T-cell (primary cell): Measurements from ENCODE around the gene ACSL6. TPM values are rescaled to one million over a fixed set of nuclear protein-coding genes. Genes with fewer than 3 reads are reported as not detected.

ENCODE experiments used
- ATAC-seq, 4 experiments: fragments of 200-7000 bp in 3 of 4; fragments of 150-1000 bp in 1 of 4; cut with Tn5 transposase; replicated peaks in 1 of 4; 1 replicate in 3 of 4; 2 replicates in 1 of 4; pipeline ENCODE4 v1.10.0; 2021; ENCODE audit warnings: moderate library complexity in 3 of 4, mild to moderate bottlenecking in 2 of 4, moderate number of reproducible peaks in 1 of 4
- CTCF ChIA-PET, 2 donors: fragments of 300-600 bp; sonication (Branson Sonifier 250); formaldehyde crosslinking; loops; one replicate each; lab custom pipeline; 2022; ENCODE audit warnings: antibody characterized with exemption in 2 of 2; lab: Charles Lee
- POLR2A ChIA-PET, 2 donors: fragments of 300-600 bp; sonication (Branson Sonifier 250); formaldehyde crosslinking; loops; one replicate each; lab custom pipeline; 2022; ENCODE audit warnings: antibody characterized with exemption in 2 of 2; lab: Charles Lee
- DNase-seq, 35 experiments: peaks; one replicate each; pipeline versions ENCODE4 v3.0.0 to v3.0.0-alpha.2; 2013 to 2023
- H3K27ac ChIP-seq: one replicate; pipeline ENCODE4 v1.5.1; 2013; ENCODE audit warnings: low read length
- H3K27me3 ChIP-seq, 2 experiments: replicated peaks in 1 of 2; 1 replicate in 1 of 2; 2 replicates in 1 of 2; pipeline versions ENCODE4 v1.6.1 to v1.7.0; 2013; ENCODE audit warnings: low read length in 1 of 2, mixed read lengths in 1 of 2; ENCODE audit not compliant: control insufficient read depth in 2 of 2, insufficient read depth in 2 of 2; ENCODE audit errors: extremely low read depth in 1 of 2
- H3K36me3 ChIP-seq, 2 donors: 1 replicate in 1 of 2; 2 replicates in 1 of 2; pipeline versions ENCODE4 v1.6.1 to v1.7.0; 2013; ENCODE audit warnings: low read length in 1 of 2; ENCODE audit not compliant: control insufficient read depth in 2 of 2, insufficient read depth in 1 of 2; ENCODE audit errors: extremely low read depth in 1 of 2
- H3K4me1 ChIP-seq, 2 experiments: 1 replicate in 1 of 2; 2 replicates in 1 of 2; pipeline versions ENCODE4 v1.6.1 to v1.7.0; 2013; ENCODE audit warnings: low read length in 2 of 2, mixed read lengths in 1 of 2; ENCODE audit not compliant: insufficient read depth in 2 of 2, control insufficient read depth in 1 of 2; ENCODE audit errors: extremely low read depth in 1 of 2
- H3K4me3 ChIP-seq, 2 donors: 1 replicate in 1 of 2; 2 replicates in 1 of 2; pipeline versions ENCODE4 v1.5.1 to v1.7.0; 2013; ENCODE audit warnings: mild to moderate bottlenecking in 2 of 2, low read length in 1 of 2, moderate library complexity in 1 of 2; ENCODE audit not compliant: control insufficient read depth in 1 of 2; ENCODE audit errors: extremely low read depth in 1 of 2
- H3K9me3 ChIP-seq: 2 replicates; pipeline ENCODE4 v1.7.0; 2013
- H3K27ac Mint-ChIP-seq, 2 donors: one replicate each; pipeline ENCODE4 v1.8.0; 2020 to 2021; ENCODE audit warnings: mild to moderate bottlenecking in 2 of 2, mixed read lengths in 2 of 2
- H3K27me3 Mint-ChIP-seq, 2 donors: one replicate each; pipeline ENCODE4 v1.8.0; 2021 to 2022; ENCODE audit warnings: mixed read lengths in 2 of 2
- H3K36me3 Mint-ChIP-seq: one replicate; pipeline ENCODE4 v1.8.0; 2021; ENCODE audit warnings: mixed read lengths
- H3K4me1 Mint-ChIP-seq, 3 donors: one replicate each; pipeline ENCODE4 v1.8.0; 2020 to 2022; ENCODE audit warnings: mixed read lengths in 3 of 3, mild to moderate bottlenecking in 1 of 3
- H3K4me3 Mint-ChIP-seq, 3 donors: one replicate each; pipeline ENCODE4 v1.8.0; 2020 to 2022; ENCODE audit warnings: mild to moderate bottlenecking in 3 of 3, mixed read lengths in 3 of 3, moderate library complexity in 3 of 3
- H3K9me3 Mint-ChIP-seq, 3 donors: one replicate each; pipeline ENCODE4 v1.8.0; 2020 to 2022; ENCODE audit warnings: mixed read lengths in 3 of 3
- WGBS: methylation state at CpG from one replicate; pipeline ENCODE4 v1.1.5; 2013; ENCODE audit warnings: missing lambda C conversion rate; ENCODE audit not compliant: insufficient coverage; 5-methylcytosine and 5-hydroxymethylcytosine counted together
- total RNA-seq, 35 experiments: library from RNA in 6 of 35; stranded (reverse) in 6 of 35; fragments of 120-200 nt in 1 of 35; gene quantifications; one replicate each; pipeline versions ENCODE4 v1.2.1 to v1.2.4 and lab custom pipeline; 2013 to 2026

Gene ACSL6
- total RNA-seq, 5 donors from 2014 or later (not counting 1 experiment from before 2014, with no cell fraction given) = 23.7 to 42.9 (median 27.8) TPM

DNA sequence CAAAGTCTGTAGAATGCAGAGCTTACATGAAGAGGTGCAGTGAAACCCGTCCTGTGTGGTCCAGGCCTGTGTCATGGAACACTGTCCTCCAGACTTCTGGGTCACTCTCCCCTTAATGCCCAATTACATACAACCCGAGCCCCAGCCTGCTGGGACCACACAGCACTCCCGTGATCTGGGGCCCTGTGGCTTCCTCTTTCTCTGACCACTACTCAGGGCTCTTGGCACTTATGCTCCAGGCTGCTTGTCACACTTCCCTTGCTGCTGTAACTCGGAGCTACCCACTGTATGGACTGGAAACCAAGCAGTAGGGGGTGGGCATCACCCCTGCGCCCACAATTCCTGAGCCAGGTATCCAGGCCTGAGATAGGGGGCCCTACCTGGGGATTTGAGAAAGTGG is 38.7 kb upstream of the ACSL6 start:
- no peaks in the 10 kb centered on the region for H3K9me3 ChIP-seq
- H3K4me3 ChIP-seq = no peak overlapping the region
- peak in 2 of 35 experiments; percentile 3 to 7 for DNase-seq
- Mint-ChIP-seq H3K27ac (no peak overlapping the region), H3K27me3 (peaks cover 0 to 3% of the 10 kb centered on the region in 2 donors), H3K36me3 (no peaks in the 10 kb centered on the region), H3K9me3 (no peaks in the 10 kb centered on the region), H3K4me3 (no peak overlapping the region), H3K4me1 (peaks cover 9 to 12% (median 11%) of the 10 kb centered on the region in 3 donors)
- ChIA-PET CTCF (interaction anchor here in 1 of 2 donors (0.7 kb wide), 1 partner anchor 11 kb away, joined by 3 read pairs; the partner anchor contains the start of gene IL3), POLR2A (no interaction called here)
- no peak overlapping the region for H3K27ac ChIP-seq
- H3K27me3 ChIP-seq = peaks cover 0 to 17% of the 10 kb centered on the region in 2 experiments
- no peaks in the 10 kb centered on the region for H3K36me3 ChIP-seq
- 50% methylated on average over 5 of the region's 5 CpGs for WGBS
- ATAC-seq = no peak
- peaks cover 0 to 10% of the 10 kb centered on the region in 2 experiments for H3K4me1 ChIP-seq

DNA sequence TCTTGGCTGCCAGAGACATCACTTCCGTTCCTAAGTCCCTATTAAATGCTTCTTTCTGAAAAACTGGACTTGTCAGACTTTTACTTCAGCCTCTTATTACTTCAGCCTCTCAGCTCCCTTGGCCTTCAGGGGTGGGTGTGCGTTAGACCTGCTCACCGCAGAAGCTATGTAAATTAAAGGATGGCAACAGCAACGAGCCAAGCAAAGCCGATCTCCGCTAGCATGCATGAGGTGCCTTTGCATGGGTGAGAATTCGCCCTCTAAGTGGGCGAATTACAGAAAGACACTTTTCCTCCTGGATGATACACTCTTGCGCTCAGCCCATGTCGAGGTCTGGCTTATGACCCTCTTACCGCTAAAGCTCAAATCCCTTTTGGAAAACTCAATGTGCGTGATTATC is 38.1 kb upstream of the ACSL6 start:
- DNase-seq (no peak), ATAC-seq (no peak)
- no peaks in the 10 kb centered on the region for H3K36me3 Mint-ChIP-seq
- CTCF ChIA-PET = interaction anchor here in 1 of 2 donors (0.7 kb wide), 1 partner anchor 11 kb away, joined by 3 read pairs; the partner anchor contains the start of gene IL3
- H3K9me3 ChIP-seq = no peaks in the 10 kb centered on the region
- 98% methylated on average over 8 of the region's 12 CpGs for WGBS
- H3K4me3 ChIP-seq = no peak overlapping the region
- POLR2A ChIA-PET = no interaction called here
- peaks cover 0 to 5% of the 10 kb centered on the region in 2 experiments for H3K4me1 ChIP-seq
- peaks cover 0 to 17% of the 10 kb centered on the region in 2 experiments for H3K27me3 ChIP-seq
- no peak overlapping the region for H3K27ac Mint-ChIP-seq
- peaks cover 0 to 3% of the 10 kb centered on the region in 2 donors for H3K27me3 Mint-ChIP-seq
- H3K27ac ChIP-seq = no peak overlapping the region
- H3K36me3 ChIP-seq = no peaks in the 10 kb centered on the region
- H3K4me1 Mint-ChIP-seq = peaks cover 3 to 10% (median 7%) of the 10 kb centered on the region in 3 donors
- H3K4me3 Mint-ChIP-seq = no peak overlapping the region
- H3K9me3 Mint-ChIP-seq = no peaks in the 10 kb centered on the region

GRCh38 chr5:132049093-132049492 is 37.6 kb upstream of the ACSL6 start:
- ChIA-PET CTCF (no interaction called here), POLR2A (no interaction called here)
- Histone ChIP-seq H3K27ac (no peak overlapping the region), H3K36me3 (no peaks in the 10 kb centered on the region), H3K27me3 (peaks cover 0 to 19% of the 10 kb centered on the region in 2 experiments), H3K4me3 (no peak overlapping the region), H3K9me3 (no peaks in the 10 kb centered on the region), H3K4me1 (peaks cover 0 to under 1% of the 10 kb centered on the region in 2 experiments)
- Mint-ChIP-seq H3K36me3 (no peaks in the 10 kb centered on the region), H3K4me1 (peaks cover 0 to 6% (median 2%) of the 10 kb centered on the region in 3 donors), H3K9me3 (no peaks in the 10 kb centered on the region), H3K27me3 (peaks cover 1 to 6% of the 10 kb centered on the region in 2 donors), H3K4me3 (no peak overlapping the region), H3K27ac (no peak overlapping the region)
- ATAC-seq (no peak), DNase-seq (peak in 1 of 35 experiments; percentile 5)
- 55% methylated on average over 2 of the region's 4 CpGs for WGBS

- H3K36me3 Mint-ChIP-seq = no peaks in the 10 kb centered on the region
- H3K9me3 Mint-ChIP-seq = peaks cover 0 to 2% (median 0%) of the 10 kb centered on the region in 3 donors
- ATAC-seq (no peak), DNase-seq (peak in 2 of 35 experiments; percentile 3 to 10)
- H3K27me3 Mint-ChIP-seq = peaks cover 7 to 12% of the 10 kb centered on the region in 2 donors
- ChIA-PET CTCF (interaction anchor here in 1 of 2 donors (0.5 kb wide), 1 partner anchor 764 kb away, joined by 5 read pairs; no protein-coding TSS in a partner anchor), POLR2A (no interaction called here)
- WGBS = 88% methylated on average over 6 of the region's 7 CpGs
- no peak overlapping the region for H3K4me3 Mint-ChIP-seq
- Histone ChIP-seq H3K9me3 (no peaks in the 10 kb centered on the region), H3K27me3 (peaks cover 0 to 30% of the 10 kb centered on the region in 2 experiments), H3K36me3 (no peaks in the 10 kb centered on the region), H3K27ac (no peak overlapping the region), H3K4me3 (no peak overlapping the region), H3K4me1 (no peaks in the 10 kb centered on the region)
- no peak overlapping the region for H3K27ac Mint-ChIP-seq
- H3K4me1 Mint-ChIP-seq = no peaks in the 10 kb centered on the region
Observed at GRCh38 chr5:132046880-132047299, 35.4 kb upstream of the ACSL6 start.

DNA sequence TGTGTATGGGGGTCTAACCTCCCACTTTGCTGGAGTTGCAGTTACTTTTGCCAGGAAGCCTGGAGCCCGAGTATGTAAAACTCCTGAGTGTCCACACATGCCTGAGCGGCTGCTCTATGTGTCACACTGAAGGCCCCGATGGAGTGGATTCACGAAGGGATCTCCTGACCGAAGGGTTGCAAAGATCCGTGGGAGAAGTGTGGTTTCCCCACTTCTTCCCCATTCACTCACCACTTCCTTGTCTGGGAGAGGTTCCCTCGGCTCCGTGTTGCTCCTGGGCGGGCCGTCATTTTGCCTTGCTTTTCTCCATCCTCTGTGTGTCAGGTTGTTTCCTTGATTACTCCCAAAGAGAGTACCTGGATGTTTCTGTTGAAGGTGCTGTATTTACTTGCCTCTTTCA is 32.7 kb upstream of the ACSL6 start:
- DNase-seq = peak in 1 of 35 experiments; percentile 4

GRCh38 chr5:132037353-132037752 is 25.9 kb upstream of the ACSL6 start:
- no peak overlapping the region for H3K27ac ChIP-seq
- H3K27me3 ChIP-seq = no peaks in the 10 kb centered on the region
- CTCF ChIA-PET = no interaction called here
- no peaks in the 10 kb centered on the region for H3K4me1 ChIP-seq
- H3K4me3 ChIP-seq = no peak overlapping the region
- H3K4me1 Mint-ChIP-seq = no peaks in the 10 kb centered on the region
- peaks cover 14 to 25% of the 10 kb centered on the region in 2 donors for H3K27me3 Mint-ChIP-seq
- ATAC-seq = no peak
- peaks cover 4 to 11% (median 8%) of the 10 kb centered on the region in 3 donors for H3K9me3 Mint-ChIP-seq
- POLR2A ChIA-PET = interaction anchor here in 1 of 2 donors (1.1 kb wide), 1 partner anchor 441 kb away, joined by 3 read pairs; no protein-coding TSS in a partner anchor
- no peak for DNase-seq
- no peak overlapping the region for H3K27ac Mint-ChIP-seq
- H3K4me3 Mint-ChIP-seq = no peak overlapping the region
- H3K9me3 ChIP-seq = no peaks in the 10 kb centered on the region
- WGBS = no CpG with 5 or more reads among the region's 2 CpGs
- H3K36me3 ChIP-seq = no peaks in the 10 kb centered on the region
- H3K36me3 Mint-ChIP-seq = no peaks in the 10 kb centered on the region

More for the DNA sequence above, 32.7 kb upstream of the ACSL6 start:
- Mint-ChIP-seq H3K4me3 (no peak overlapping the region), H3K27ac (no peak overlapping the region), H3K27me3 (peaks cover 13 to 27% of the 10 kb centered on the region in 2 donors), H3K9me3 (peaks cover 0 to 3% (median 0%) of the 10 kb centered on the region in 3 donors), H3K36me3 (no peaks in the 10 kb centered on the region), H3K4me1 (no peaks in the 10 kb centered on the region)
- POLR2A ChIA-PET = no interaction called here
- H3K27me3 ChIP-seq = peaks cover 0 to 16% of the 10 kb centered on the region in 2 experiments
- H3K4me1 ChIP-seq = no peaks in the 10 kb centered on the region
- no peaks in the 10 kb centered on the region for H3K36me3 ChIP-seq
- no peak overlapping the region for H3K27ac ChIP-seq
- WGBS = 80% methylated on average over 1 of the region's 10 CpGs
- no peaks in the 10 kb centered on the region for H3K9me3 ChIP-seq
- CTCF ChIA-PET = no interaction called here
- no peak overlapping the region for H3K4me3 ChIP-seq
- ATAC-seq = no peak
